Measurements from ENCODE around the gene CDH13. TPM values are rescaled to one million over a fixed set of nuclear protein-coding genes. Genes with fewer than 3 reads are reported as not detected.

CDH13 gene
- total and polyA plus RNA-seq, 2 of the 8 experiments (the other 6 are each of a cell fraction or from before 2014, with no cell fraction given), result 2.3 to 2.4 TPM

GRCh38 chr16:82915139-82915824, 288.5 kb downstream of the CDH13 start (continued):
- TF ChIP-seq CHD7 (IDR thresholded peaks at IDR 0.05; ENCODE audit: insufficient replicate concordance, low read length) (no peak), SAP30 (IDR thresholded peaks at IDR 0.05; ENCODE audit: insufficient read depth, insufficient replicate concordance, low read length) (no peak), CBX8 (IDR thresholded peaks at IDR 0.05; ENCODE audit: borderline replicate concordance, low read depth, low read length) (no peak), POLR2A (IDR thresholded peaks at IDR 0.05; ENCODE audit: control extremely low read depth in 1 of 2, low read depth in 2 of 2, low read length in 2 of 2) (no peak), FOSL1 (IDR thresholded peaks at IDR 0.05; ENCODE audit: insufficient read depth, low read depth, low read length) (no peak), ASH2L (IDR thresholded peaks at IDR 0.05; ENCODE audit: low read length) (no peak), RBBP5 (IDR thresholded peaks at IDR 0.05; ENCODE audit: borderline replicate concordance, low read depth, low read length) (no peak)
